ENCODE data around the gene MMUT.

DNA sequence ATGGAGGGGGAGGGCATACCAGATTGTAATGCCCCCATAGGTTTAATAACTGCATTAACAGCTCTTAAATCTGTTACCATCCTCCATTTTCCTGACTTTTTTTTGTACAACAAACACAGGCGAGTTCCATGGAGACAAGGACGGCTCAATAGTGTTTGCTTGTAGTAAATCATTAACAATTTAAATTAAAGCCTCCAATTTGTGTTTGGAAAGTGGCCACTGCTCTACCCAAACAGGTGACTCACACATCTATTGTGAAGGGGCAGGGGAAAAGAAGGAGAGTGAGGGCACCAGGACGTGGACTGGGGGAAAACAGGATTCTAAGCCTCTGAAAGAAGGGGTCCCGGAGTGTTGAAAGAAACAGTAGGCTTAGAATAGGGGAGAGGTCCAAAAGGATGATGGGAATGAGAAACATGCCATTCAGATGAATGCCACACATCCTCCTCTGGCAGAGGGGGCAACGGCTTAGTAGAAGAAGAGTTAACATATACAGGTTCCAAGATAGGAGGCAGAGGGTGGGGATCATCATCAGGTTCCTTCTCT is 43.6 kb upstream of the MMUT start:
- TF ChIP-seq EZH2 (IDR thresholded peaks at IDR 0.05; ENCODE audit: borderline replicate concordance, low read length): no peak
- TF ChIP-seq, protein P1, sequence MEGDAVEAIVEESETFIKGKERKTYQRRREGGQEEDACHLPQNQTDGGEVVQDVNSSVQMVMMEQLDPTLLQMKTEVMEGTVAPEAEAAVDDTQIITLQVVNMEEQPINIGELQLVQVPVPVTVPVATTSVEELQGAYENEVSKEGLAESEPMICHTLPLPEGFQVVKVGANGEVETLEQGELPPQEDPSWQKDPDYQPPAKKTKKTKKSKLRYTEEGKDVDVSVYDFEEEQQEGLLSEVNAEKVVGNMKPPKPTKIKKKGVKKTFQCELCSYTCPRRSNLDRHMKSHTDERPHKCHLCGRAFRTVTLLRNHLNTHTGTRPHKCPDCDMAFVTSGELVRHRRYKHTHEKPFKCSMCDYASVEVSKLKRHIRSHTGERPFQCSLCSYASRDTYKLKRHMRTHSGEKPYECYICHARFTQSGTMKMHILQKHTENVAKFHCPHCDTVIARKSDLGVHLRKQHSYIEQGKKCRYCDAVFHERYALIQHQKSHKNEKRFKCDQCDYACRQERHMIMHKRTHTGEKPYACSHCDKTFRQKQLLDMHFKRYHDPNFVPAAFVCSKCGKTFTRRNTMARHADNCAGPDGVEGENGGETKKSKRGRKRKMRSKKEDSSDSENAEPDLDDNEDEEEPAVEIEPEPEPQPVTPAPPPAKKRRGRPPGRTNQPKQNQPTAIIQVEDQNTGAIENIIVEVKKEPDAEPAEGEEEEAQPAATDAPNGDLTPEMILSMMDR (IDR thresholded peaks at IDR 0.05; ENCODE audit: low read length): no peak
